Neural cell (in vitro differentiated cells): Measurements from ENCODE around the gene RPL10A. TPM values are rescaled to one million over a fixed set of nuclear protein-coding genes. Genes with fewer than 3 reads are reported as not detected.

Source experiments
- H2AFZ ChIP-seq: fragments of 200-600, 300-800 bp; sonication (generic), shearing (Covaris generic); 2 replicates; pipeline ENCODE4 v1.6.0; 2014; ENCODE audit warnings: low read depth, mild to moderate bottlenecking, antibody characterized with exemption, low read length, moderate library complexity
- H3F3A ChIP-seq: fragments of 200-600 bp; shearing (Covaris generic); 2 replicates; pipeline ENCODE4 v1.6.1; 2016; ENCODE audit warnings: mild to moderate bottlenecking, moderate library complexity, mixed read lengths, antibody characterized with exemption, low read length; ENCODE audit not compliant: insufficient read depth, poor library complexity, severe bottlenecking
- H3K27ac ChIP-seq: fragments of 200-600, 300-800 bp; sonication (generic), shearing (Covaris generic); 2 replicates; pipeline ENCODE4 v1.5.1; 2014; ENCODE audit warnings: mild to moderate bottlenecking, low read length, moderate library complexity
- H3K27me3 ChIP-seq: fragments of 300-800, 200-600 bp; sonication (generic), shearing (Covaris generic); 2 replicates; pipeline ENCODE4 v1.6.0; 2014; ENCODE audit warnings: mild to moderate bottlenecking, low read depth, low read length, moderate library complexity; ENCODE audit not compliant: insufficient read depth
- H3K36me3 ChIP-seq: fragments of 300-800, 200-600 bp; sonication (generic), shearing (Covaris generic); 2 replicates; pipeline ENCODE4 v1.5.1; 2014; ENCODE audit warnings: mild to moderate bottlenecking, antibody characterized with exemption, low read length, moderate library complexity; ENCODE audit not compliant: insufficient read depth
- H3K4me2 ChIP-seq: fragments of 300-800, 200-600 bp; sonication (generic), shearing (Covaris generic); 2 replicates; pipeline ENCODE4 v1.6.0; 2014; ENCODE audit warnings: mild to moderate bottlenecking, low read length
- H3K4me3 ChIP-seq: fragments of 300-800, 200-600 bp; sonication (generic), shearing (Covaris generic); 2 replicates; pipeline ENCODE4 v1.5.1; 2014; ENCODE audit warnings: mild to moderate bottlenecking, low read length, moderate library complexity
- H3K79me2 ChIP-seq: fragments of 200-600 bp; shearing (Covaris generic); replicated peaks from 2 replicates; pipeline ENCODE4 v1.6.0; 2014; ENCODE audit warnings: mild to moderate bottlenecking, low read length, moderate library complexity; ENCODE audit not compliant: insufficient read depth
- H3K9ac ChIP-seq: fragments of 300-800, 200-600 bp; sonication (generic), shearing (Covaris generic); 2 replicates; pipeline ENCODE4 v1.6.1; 2016; ENCODE audit warnings: mild to moderate bottlenecking, low read length, mixed read lengths
- H3K9me2 ChIP-seq: fragments of 200-600 bp; shearing (Covaris generic); 2 replicates; pipeline ENCODE4 v1.6.1; 2016; ENCODE audit warnings: mild to moderate bottlenecking, low read length, mixed read lengths; ENCODE audit not compliant: insufficient read depth
- H3K9me3 ChIP-seq: fragments of 200-600, 300-800 bp; sonication (generic), shearing (Covaris generic); 2 replicates; pipeline ENCODE4 v1.6.1; 2016; ENCODE audit warnings: mild to moderate bottlenecking, mixed run types, low read length, moderate library complexity, mixed read lengths
- H4K20me1 ChIP-seq: fragments of 200-600 bp; shearing (Covaris generic); 2 replicates; pipeline ENCODE4 v1.6.1; 2016; ENCODE audit warnings: mild to moderate bottlenecking, mixed run types; ENCODE audit not compliant: insufficient read depth
- CTCF ChIP-seq: fragments of 450-650 bp; IDR thresholded peaks from 2 replicates; pipeline ENCODE4 v1.5.1; 2014; ENCODE audit warnings: antibody characterized with exemption, mild to moderate bottlenecking, moderate library complexity; ENCODE audit not compliant: poor library complexity, severe bottlenecking
- EP300 ChIP-seq: fragments of 450-650 bp; conservative IDR thresholded peaks from 2 replicates; pipeline ENCODE4 v1.6.1; 2014; ENCODE audit warnings: antibody characterized with exemption, mild to moderate bottlenecking, moderate library complexity; ENCODE audit not compliant: poor library complexity, severe bottlenecking
- EZH2 ChIP-seq: fragments of 200-600, 300-800 bp; shearing (Covaris generic), sonication (generic); IDR thresholded peaks from 2 replicates; pipeline ENCODE4 v1.6.1; 2014; ENCODE audit warnings: antibody characterized with exemption, low read length, borderline replicate concordance, mild to moderate bottlenecking; ENCODE audit not compliant: insufficient read depth, poor library complexity, severe bottlenecking
- MXI1 ChIP-seq: fragments of 450-650 bp; conservative IDR thresholded peaks from 2 replicates; pipeline ENCODE4 v1.6.1; 2014; ENCODE audit warnings: antibody characterized with exemption, mild to moderate bottlenecking; ENCODE audit not compliant: poor library complexity, severe bottlenecking
- POLR2AphosphoS5 ChIP-seq: IDR thresholded peaks from 2 replicates; pipeline ENCODE4 v1.6.1; 2012
- RAD21 ChIP-seq: fragments of 450-650 bp; conservative IDR thresholded peaks from 2 replicates; pipeline ENCODE4 v1.6.1; 2014; ENCODE audit warnings: antibody characterized with exemption, mild to moderate bottlenecking, moderate library complexity
- REST ChIP-seq: IDR thresholded peaks from 2 replicates; pipeline ENCODE4 v1.6.1; 2012; ENCODE audit warnings: borderline replicate concordance
- SMC3 ChIP-seq: fragments of 450-650 bp; conservative IDR thresholded peaks from 2 replicates; pipeline ENCODE4 v1.6.1; 2014; ENCODE audit warnings: antibody characterized with exemption, mild to moderate bottlenecking, moderate library complexity; ENCODE audit not compliant: poor library complexity
- TAF1 ChIP-seq: IDR thresholded peaks from 2 replicates; pipeline ENCODE4 v1.6.1; 2012; ENCODE audit warnings: low read depth
- polyA plus RNA-seq: library from polyadenylated mRNA; depleted of rRNA; stranded (reverse); fragments of >200 nt; gene quantifications from 2 replicates; pipeline ENCODE4 v1.2.3, GENCODE V29; 2014

Gene RPL10A
- polyA plus RNA-seq, 1 donor from 2014 or later, result 1,049 TPM

- TF ChIP-seq MXI1 (no peak), CTCF (no peak), TAF1 (no peak), EP300 (no peak), POLR2AphosphoS5 (no peak), RAD21 (no peak), SMC3 (no peak), EZH2 (no peak), REST (no peak)
- no peaks in the 10 kb centered on the region for H4K20me1 ChIP-seq
- no peaks in the 10 kb centered on the region for H3K9me2 ChIP-seq
- no peak overlapping the region for H2AFZ ChIP-seq
- no peaks in the 10 kb centered on the region for H3K79me2 ChIP-seq
- H3K4me3 ChIP-seq, result no peak overlapping the region
- H3K27ac ChIP-seq, result no peak overlapping the region
- H3F3A ChIP-seq, result no peaks in the 10 kb centered on the region
- H3K27me3 ChIP-seq, result peaks cover 13% of the 10 kb centered on the region
- no peak overlapping the region for H3K9ac ChIP-seq
- no peak overlapping the region for H3K4me2 ChIP-seq
- no peaks in the 10 kb centered on the region for H3K36me3 ChIP-seq
- no peaks in the 10 kb centered on the region for H3K9me3 ChIP-seq
These were observed 24.2 kb downstream of the RPL10A start for GRCh38 chr6:35492258-35492973.

DNA sequence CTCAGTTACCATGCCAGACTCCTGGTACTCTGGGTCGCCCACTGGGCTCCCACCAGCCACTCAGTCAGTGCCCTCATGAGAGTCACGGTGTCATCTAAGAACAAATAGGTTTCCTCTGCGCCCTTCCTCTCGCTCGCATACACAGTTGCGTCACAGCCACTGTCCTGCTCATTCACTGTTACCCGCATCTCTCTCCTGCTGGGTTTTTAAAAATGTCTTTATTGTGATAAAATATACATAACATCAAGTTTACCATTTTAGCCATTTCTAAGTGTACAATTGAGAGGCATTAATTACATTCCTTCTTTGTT, 24.7 kb downstream of the RPL10A start:
- H3K9me2 ChIP-seq, result no peaks in the 10 kb centered on the region
- no peak overlapping the region for H3K4me3 ChIP-seq
- H2AFZ ChIP-seq, result no peak overlapping the region
- TF ChIP-seq TAF1, result no peak
- no peak for TF ChIP-seq SMC3
- TF ChIP-seq RAD21, result no peak
- no peak for TF ChIP-seq EP300
- TF ChIP-seq EZH2, result no peak
- no peak for TF ChIP-seq MXI1
- no peak for TF ChIP-seq CTCF
- no peak for TF ChIP-seq REST
- TF ChIP-seq POLR2AphosphoS5, result no peak
- no peak overlapping the region for H3K4me2 ChIP-seq
- H3K9me3 ChIP-seq, result no peaks in the 10 kb centered on the region
- H3K9ac ChIP-seq, result no peak overlapping the region
- H3F3A ChIP-seq, result no peaks in the 10 kb centered on the region
- peaks cover 19% of the 10 kb centered on the region for H3K27me3 ChIP-seq
- no peaks in the 10 kb centered on the region for H3K79me2 ChIP-seq
- H4K20me1 ChIP-seq, result no peaks in the 10 kb centered on the region
- no peak overlapping the region for H3K27ac ChIP-seq
- H3K36me3 ChIP-seq, result no peaks in the 10 kb centered on the region
